H7 (cell line): Measurements from ENCODE around the gene TMEM128. TPM values are rescaled to one million over a fixed set of nuclear protein-coding genes. Genes with fewer than 3 reads are reported as not detected.
"Not testable (repeated sequence)": the region's sequence is repeated elsewhere in the genome, so short reads cannot be mapped to it uniquely, and the experiment has no call there.

Experiments used
- DNase-seq: peaks from one replicate; pipeline ENCODE4 v3.0.0; 2012
- H3K27me3 ChIP-seq: 2 replicates; pipeline ENCODE4 v1.6.0; 2011; ENCODE audit warnings: mild to moderate bottlenecking, low read length; ENCODE audit not compliant: control insufficient read depth, insufficient read depth
- H3K36me3 ChIP-seq: replicated peaks from 2 replicates; pipeline ENCODE4 v1.5.1; 2011; ENCODE audit warnings: low read length; ENCODE audit not compliant: control insufficient read depth, insufficient read depth
- H3K4me3 ChIP-seq: 2 replicates; pipeline ENCODE4 v1.5.1; 2011; ENCODE audit warnings: low read depth, mild to moderate bottlenecking, control low read depth, low read length, moderate library complexity; ENCODE audit not compliant: insufficient read depth
- total RNA-seq: library from RNA; depleted of rRNA; stranded (reverse); fragments of >200 nt; shearing (Covaris generic); gene quantifications from 2 replicates; pipeline ENCODE4 v1.2.3, GENCODE V29; 2014

TMEM128 gene
- total RNA-seq, 1 experiment from 2014 or later = 40.6 TPM

DNA sequence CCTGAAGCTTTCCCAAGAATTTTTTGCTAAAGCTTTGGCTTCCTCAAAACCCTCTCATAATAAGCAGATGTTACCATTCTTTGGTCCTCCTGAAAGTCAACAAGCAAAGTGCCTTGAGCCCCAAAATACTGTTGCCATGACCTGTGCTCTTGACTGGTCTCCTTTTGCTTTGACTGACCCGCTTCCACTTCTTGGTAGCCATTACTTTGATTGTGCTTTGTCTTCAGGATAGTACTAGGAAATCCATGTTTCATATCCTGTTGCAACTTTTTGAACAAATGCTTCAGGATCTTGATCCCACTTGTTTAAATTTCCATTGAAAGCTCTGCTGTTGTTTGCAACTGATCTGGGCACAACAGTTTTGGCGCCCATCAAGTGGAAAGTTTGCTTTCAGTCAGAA, 14.4 kb downstream of the TMEM128 start:
- DNase-seq = no peak
- no peaks in the 10 kb centered on the region for H3K36me3 ChIP-seq
- H3K27me3 ChIP-seq = peaks cover 11% of the 10 kb centered on the region
- H3K4me3 ChIP-seq = no peak overlapping the region

DNA sequence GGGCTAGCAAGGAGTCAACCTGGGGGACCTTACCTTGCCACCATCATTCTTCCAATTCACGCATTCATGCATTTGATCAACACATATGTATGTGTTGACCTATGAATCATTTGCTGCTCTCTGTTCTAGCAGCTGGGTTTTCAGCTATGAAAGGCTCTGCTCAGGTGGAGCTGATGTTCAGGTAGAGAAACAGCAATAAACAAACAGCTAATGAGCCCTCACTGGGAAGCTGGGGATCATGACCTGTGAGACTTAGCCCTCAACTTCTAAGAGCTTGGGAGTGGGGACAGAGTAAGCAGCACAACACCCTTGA, 19.7 kb downstream of the TMEM128 start:
- DNase-seq = no peak
- Histone ChIP-seq H3K4me3 (no peak overlapping the region), H3K27me3 (peaks cover 54% of the 10 kb centered on the region), H3K36me3 (no peaks in the 10 kb centered on the region)

DNA sequence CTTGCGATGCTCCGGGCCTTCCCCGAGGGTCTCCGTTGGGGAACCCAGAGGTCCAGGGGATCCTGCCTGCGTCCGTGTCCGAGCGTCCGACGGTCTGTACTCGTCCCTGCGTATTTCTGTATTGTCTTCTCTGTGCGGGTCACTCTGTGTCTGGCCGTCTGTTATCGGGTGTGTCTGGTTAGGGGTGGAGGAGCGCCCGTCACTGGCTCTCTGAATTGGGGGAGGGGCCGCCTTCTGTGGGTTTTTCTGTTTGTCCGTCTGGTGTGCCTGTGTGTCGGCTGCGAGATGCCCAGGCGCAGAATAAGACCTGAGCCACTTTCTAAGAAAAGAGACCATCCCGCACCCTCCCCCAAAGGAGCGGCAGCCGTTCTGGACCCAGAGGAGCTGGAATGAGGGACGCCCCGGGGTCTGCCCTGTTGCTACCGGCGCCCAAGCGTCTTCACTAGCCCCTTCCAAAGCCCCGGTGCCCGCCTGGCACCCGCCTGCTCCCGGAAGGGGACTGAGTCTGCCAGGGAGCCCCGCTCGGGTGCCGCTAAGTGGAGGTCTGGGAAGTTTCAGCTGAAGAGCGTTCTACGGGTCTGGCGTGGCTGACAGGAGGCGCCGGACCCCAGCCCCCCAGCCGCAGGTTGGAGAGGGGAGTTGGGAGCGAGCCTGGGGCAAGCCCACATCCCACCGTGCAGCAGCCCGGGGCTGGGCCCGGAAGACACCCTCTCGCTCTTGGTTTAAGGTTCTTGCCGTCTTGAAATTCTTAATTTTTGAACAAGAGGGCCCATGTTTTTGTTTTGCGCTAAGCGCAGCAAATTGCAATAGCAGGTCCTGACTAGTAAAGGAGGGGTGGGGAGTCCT, 20.3 kb downstream of the TMEM128 start:
- DNase-seq = peak; percentile 62
- H3K4me3 ChIP-seq = no peak overlapping the region; the same call in 1 of the 2 replicates
- peaks cover 54% of the 10 kb centered on the region for H3K27me3 ChIP-seq
- no peaks in the 10 kb centered on the region for H3K36me3 ChIP-seq

DNA sequence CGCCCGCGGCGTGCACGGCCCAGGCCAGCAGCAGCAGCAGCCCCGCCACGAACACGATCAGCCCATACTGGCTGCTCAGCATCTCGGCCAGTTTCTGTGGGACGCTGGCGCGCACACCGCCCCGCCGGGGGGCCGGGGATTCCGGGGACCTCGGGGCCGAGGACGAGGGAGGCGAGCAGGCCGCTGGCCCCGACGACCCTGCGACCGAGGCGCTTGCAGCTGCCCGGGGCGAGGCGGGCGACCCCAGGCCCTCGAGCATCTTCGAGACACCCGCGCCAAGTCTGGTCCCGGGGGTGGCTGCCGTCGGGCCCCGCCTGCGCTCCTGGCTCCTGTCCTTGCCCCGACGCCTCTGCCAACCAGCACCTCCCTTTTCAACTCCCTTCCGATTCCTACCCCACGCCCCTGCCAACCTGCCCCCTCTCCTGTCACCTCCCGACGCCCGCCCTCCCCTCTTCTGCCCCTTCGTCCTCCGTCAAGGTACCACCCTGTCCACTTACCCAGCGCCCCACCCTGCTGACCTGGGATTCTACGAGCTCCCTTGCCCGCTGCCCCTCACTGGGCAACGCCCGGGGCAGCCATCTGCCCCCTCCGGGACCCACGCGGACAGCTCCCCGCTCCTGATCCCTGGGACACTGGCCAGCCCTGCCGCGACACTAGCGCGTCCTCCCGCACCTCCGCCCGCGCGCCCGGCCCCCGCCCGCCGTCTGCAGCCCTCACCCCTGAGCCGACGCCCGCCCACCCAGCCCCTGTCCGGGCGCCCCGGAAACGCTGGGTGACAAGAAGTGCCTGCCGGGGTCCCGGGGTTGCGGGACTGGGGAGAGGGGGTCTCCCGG, 21.2 kb downstream of the TMEM128 start, which contains the start of gene OTOP1:
Gene OTOP1, minus strand, starts transcription at position 324 of the 833 bp plus-strand sequence. Its CDS starts 65 bp downstream, at position 259.
- Histone ChIP-seq H3K27me3 (peaks cover 57% of the 10 kb centered on the region), H3K4me3 (peak within 1 kb of the TSS; percentile 8; the same call in 1 of the 2 replicates), H3K36me3 (no peaks in the 10 kb centered on the region)
- peak; percentile 69 for DNase-seq

DNA sequence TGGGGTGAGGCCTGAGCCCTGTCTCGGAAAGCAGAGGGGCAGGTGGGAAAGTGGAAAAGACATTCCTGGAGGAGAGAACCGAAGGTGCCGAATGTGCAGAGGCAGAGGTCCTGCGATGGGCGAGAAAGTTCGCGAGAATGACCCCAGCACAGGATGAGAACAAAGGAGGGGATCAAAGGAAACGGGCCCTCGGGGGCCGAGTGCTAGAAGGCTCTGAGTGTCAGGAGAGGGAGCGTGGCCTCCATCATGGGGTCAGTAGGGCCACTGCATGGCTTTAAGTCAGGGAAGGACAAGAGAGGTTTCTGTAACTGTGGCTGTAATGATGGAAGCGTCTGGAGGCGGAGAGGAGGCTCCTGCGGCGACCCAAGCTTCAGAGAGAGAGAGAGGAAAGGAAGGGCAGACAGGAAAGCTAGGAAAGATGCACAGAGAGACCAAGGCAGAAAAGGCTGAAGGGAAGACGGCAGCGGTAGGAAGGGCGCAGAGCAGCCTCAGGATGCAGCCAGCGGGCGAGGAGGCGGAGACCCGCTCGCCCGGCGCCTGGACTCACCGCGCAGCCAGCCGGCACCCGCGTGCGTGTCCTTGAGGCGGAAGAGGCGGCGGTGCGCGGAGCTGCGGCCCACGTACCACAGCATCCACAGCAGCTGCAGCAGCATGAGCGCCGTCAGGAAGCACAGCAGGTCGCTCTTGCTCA, 22.0 kb downstream of the TMEM128 start:
- Histone ChIP-seq H3K36me3 (no peaks in the 10 kb centered on the region), H3K27me3 (peaks cover 58% of the 10 kb centered on the region), H3K4me3 (peak overlapping the region; percentile 8; the same call in 1 of the 2 replicates)
- DNase-seq = peak; percentile 60

DNA sequence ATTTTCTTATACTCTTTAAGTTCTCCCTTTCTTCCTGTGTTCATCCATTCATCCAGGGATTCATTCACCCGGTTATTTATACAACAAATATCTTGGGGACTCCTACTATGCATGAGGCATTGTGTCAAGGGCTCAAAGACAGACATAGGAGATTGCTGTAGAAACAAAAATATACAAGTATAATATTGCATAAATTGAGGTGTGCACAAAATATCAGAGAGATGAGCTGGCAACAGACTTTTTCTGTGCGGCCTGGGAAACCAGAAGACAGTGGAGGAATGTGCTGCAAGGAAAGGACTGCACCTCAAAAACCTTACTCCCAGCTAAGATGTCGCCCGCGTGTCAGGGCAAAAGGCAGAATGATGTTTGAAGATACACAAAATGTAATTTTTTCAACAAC, 30.9 kb downstream of the TMEM128 start:
- Histone ChIP-seq H3K27me3 (peaks cover 4% of the 10 kb centered on the region; the same call in 1 of the 2 replicates), H3K4me3 (no peak overlapping the region), H3K36me3 (no peaks in the 10 kb centered on the region)
- DNase-seq = no peak

DNA sequence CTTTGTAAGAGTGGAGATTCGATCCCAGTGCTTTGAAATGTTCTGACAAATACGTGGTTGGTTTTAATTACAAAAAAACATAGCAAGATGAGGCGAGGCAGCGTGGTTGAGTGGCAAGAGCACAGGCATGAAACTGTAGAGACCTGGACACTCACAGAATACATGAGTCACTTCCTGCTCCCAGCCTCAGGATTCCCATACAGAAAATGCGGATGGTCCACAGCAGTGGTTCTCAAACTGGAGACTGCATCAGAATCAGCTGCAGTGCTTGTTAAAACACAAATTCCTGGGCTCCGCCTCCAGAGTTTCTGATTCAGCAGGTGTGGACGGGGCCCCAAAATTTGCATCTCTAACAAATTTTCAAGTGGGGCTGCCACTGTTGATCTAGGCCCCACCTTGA, 31.4 kb downstream of the TMEM128 start:
- no peaks in the 10 kb centered on the region for H3K36me3 ChIP-seq
- H3K4me3 ChIP-seq = no peak overlapping the region
- DNase-seq = no peak
- no peaks in the 10 kb centered on the region for H3K27me3 ChIP-seq

DNA sequence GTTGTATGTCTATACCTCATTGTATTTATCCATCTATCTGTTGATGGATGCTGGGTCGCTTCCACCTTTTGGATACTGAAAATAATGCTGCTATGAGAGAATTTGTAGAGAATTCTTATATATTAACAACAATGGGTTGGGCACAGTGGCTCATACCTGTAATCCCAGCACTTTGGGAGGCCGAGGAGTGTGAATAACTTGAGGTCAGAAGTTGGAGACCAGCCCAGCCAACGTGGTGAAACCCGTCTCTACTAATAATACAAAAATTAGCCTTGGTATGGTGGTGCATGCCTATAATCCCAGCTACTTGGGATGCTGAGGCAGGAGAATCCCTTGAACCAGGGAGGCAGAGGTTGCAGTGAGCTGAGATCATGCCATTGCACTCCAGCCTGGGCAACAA, 34.3 kb downstream of the TMEM128 start:
- not testable (repeated sequence) for H3K4me3 ChIP-seq, DNase-seq, H3K36me3 ChIP-seq, H3K27me3 ChIP-seq

DNA sequence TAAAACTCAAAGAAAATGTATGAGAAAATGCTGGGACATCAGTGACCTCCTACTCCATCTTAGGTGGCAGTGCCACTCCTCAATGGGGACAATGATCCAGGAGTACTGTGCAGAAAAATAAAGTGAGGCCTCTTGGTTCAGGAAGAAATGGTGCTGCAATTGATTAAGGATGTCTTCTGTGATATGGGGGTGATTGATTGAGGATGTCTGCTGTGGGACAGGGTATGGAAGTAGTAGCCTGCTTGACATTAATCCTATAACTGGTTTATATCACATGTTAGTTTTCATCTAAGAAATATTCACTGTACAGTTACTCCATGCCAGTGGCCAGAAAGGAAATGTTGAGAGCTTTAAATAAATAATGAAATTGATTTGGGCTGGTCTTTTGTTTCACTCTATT, 41.8 kb downstream of the TMEM128 start:
- no peak for DNase-seq
- Histone ChIP-seq H3K27me3 (peaks cover 2% of the 10 kb centered on the region; the same call in 1 of the 2 replicates), H3K4me3 (no peak overlapping the region), H3K36me3 (no peaks in the 10 kb centered on the region)

DNA sequence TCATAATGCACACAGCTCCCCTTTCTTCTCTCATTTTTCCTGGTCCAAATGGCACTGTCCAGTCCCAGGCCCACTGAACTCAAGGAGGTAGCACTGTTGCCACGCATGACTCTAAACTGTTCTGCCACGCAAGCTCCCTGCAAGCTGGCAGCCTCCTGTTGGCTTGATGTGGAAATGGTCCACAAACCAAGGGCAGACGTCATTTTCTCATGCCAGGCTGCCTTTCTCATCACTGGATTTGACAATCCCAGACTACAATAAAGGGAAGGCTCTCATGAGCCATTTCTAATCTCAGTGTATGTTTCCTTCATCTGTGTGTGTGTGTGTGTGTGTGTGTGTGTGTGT, 43.6 kb downstream of the TMEM128 start:
- no peaks in the 10 kb centered on the region for H3K36me3 ChIP-seq
- H3K27me3 ChIP-seq = peaks cover 2% of the 10 kb centered on the region; the same call in 1 of the 2 replicates
- DNase-seq = no peak
- H3K4me3 ChIP-seq = no peak overlapping the region

DNA sequence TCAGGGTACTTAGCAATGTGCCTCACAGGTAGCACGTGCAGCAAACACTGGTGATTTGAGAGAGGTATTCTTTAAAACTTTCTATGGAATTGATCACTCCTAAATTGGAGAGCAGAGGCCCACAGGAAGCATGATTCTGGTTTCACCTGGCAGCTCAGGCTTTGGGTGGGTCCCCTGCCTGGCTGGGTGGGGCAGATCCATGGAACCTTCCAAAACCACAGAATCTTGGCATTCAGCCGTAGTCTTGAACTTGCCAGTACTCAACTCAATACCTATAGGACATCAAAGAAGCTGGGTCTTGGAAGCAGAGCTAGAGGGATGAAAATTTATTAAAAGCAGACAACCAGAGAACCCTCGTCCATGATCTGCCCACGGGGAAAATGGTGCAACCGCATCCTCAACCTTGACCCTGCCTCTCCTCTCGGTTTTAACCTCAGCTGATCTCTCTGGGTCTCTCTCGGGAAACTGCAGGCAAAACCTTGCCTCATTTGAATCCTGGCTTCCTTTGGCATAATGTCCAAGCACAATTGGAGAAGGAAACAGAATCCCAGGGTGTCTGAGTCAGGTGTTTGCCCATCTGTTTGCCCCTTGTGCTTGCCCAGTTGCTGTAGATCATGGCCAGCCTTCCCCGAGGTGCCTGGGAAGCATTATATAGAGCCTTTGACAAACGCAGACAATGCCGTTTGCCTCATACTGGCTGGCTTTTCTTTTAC, 44.2 kb downstream of the TMEM128 start:
- DNase-seq = no peak
- H3K4me3 ChIP-seq = no peak overlapping the region
- no peaks in the 10 kb centered on the region for H3K36me3 ChIP-seq
- peaks cover 2% of the 10 kb centered on the region; the same call in 1 of the 2 replicates for H3K27me3 ChIP-seq

DNA sequence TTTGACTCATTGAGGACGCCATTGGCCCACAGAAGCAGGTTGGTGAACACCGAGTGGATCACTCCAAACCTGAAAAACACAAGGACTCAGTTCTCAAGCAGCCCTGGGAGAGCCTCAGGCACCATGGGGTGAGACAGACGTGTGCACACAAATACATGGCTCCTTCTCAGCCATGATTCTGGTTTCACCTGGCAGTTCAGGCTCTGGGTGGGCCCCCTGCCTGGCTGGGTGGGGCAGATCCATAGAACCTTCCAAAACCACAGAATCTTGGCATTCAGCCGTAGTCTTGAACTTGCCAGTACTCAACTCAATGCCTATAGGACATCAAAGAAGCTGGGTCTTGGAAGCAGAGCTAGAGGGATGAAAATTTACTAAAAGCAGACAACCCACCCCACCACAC, 45.5 kb downstream of the TMEM128 start:
- H3K4me3 ChIP-seq = no peak overlapping the region
- no peaks in the 10 kb centered on the region for H3K36me3 ChIP-seq
- peaks cover 2% of the 10 kb centered on the region; the same call in 1 of the 2 replicates for H3K27me3 ChIP-seq
- DNase-seq = no peak

DNA sequence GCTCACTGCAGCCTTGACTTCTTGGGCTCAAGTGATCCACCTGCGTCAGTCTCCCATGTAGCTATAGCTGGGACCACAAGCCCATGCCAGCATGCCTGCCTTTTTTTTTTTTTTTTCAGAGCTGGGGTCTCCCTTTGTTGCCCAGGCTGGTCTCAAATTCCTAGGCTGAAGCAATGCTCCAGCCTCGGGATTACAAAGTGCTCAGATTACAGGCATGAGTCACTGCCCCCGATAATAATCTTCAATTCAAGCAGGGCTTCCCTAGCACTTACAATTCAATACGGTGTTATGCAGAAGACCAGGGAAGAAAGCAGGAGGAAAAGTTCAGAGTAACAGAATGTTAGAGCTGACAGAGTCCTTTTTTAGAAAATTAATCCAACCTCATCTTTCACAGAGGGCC, 47.4 kb downstream of the TMEM128 start:
- DNase-seq = no peak
- Histone ChIP-seq H3K36me3 (no peaks in the 10 kb centered on the region), H3K4me3 (no peak overlapping the region), H3K27me3 (peaks cover 2% of the 10 kb centered on the region; the same call in 1 of the 2 replicates)

DNA sequence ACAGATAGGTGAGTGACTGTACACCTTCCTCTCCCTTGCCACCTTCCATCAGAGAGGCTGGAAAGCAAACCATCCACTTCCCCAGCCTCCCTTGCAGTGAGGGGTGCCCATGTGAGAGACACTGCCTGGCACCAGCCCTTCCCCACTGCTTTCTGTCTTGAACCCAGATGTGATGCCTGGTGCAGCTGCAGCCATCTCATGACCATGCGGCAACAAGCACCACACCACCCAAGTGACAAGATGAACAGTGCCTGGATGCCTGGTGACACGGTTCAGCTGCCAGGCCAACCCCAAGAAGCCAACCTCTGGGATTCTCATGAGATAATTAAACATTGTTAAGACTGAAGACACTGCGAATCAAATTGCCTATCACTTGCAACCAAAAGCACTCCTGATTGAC, 52.7 kb downstream of the TMEM128 start:
- Histone ChIP-seq H3K36me3 (no peaks in the 10 kb centered on the region), H3K27me3 (no peaks in the 10 kb centered on the region), H3K4me3 (no peak overlapping the region)
- DNase-seq = no peak
